ENCODE results near the gene UBE2H. TPM values are rescaled to one million over a fixed set of nuclear protein-coding genes. Genes with fewer than 3 reads are reported as not detected.

Gene UBE2H
- total RNA-seq, 4 donors from 2014 or later = 31.0 to 131 (median 53.3) TPM

GRCh38 chr7:129874722-129875121, 78.0 kb downstream of the UBE2H start:
- peaks cover 0 to 29% (median 12%) of the 10 kb centered on the region in 4 donors for H3K4me1 ChIP-seq
- DNase-seq = no peak
- no peak overlapping the region for H3K4me3 ChIP-seq
- H3K9me3 ChIP-seq = no peaks in the 10 kb centered on the region
- 83 to 86% methylated on average over 3 to 4 of the region's 4 CpGs for WGBS, 2 donors (ENCODE audit: low coverage in 1 of 2)
- intact Hi-C loops (cut with DNase I; ENCODE audit: low total_unique reads) = no loop called here
- in situ Hi-C loops (cut with MboI; ENCODE audit: low pct_ligation_motif_present in 1 of 4, low pct_unique_long_range_greater_than_20kb in 1 of 4, low sequenced_read_pairs in 3 of 4) = no loop called here
- H3K27ac ChIP-seq = peak overlapping the region in 1 of 4 donors; percentile 2
- peaks cover 0 to 10% (median 0%) of the 10 kb centered on the region in 4 donors for H3K36me3 ChIP-seq
- TF ChIP-seq EP300 (IDR thresholded peaks at IDR 0.05; ENCODE audit: low read depth) (no peak), POLR2A (IDR thresholded peaks at IDR 0.05) (no peak)
- H3K27me3 ChIP-seq = no peaks in the 10 kb centered on the region

- H3K9me3 ChIP-seq = no peaks in the 10 kb centered on the region
- in situ Hi-C loops (cut with MboI; ENCODE audit: low pct_ligation_motif_present in 1 of 4, low pct_unique_long_range_greater_than_20kb in 1 of 4, low sequenced_read_pairs in 3 of 4) (no loop called here), intact Hi-C loops (cut with DNase I; ENCODE audit: low total_unique reads) (no loop called here)
- H3K27me3 ChIP-seq = no peaks in the 10 kb centered on the region
- H3K36me3 ChIP-seq = no peaks in the 10 kb centered on the region
- no peak overlapping the region for H3K27ac ChIP-seq
- H3K4me3 ChIP-seq = no peak overlapping the region
- TF ChIP-seq POLR2AphosphoS5 (IDR thresholded peaks at IDR 0.05) = no peak
- TF ChIP-seq, protein P1, sequence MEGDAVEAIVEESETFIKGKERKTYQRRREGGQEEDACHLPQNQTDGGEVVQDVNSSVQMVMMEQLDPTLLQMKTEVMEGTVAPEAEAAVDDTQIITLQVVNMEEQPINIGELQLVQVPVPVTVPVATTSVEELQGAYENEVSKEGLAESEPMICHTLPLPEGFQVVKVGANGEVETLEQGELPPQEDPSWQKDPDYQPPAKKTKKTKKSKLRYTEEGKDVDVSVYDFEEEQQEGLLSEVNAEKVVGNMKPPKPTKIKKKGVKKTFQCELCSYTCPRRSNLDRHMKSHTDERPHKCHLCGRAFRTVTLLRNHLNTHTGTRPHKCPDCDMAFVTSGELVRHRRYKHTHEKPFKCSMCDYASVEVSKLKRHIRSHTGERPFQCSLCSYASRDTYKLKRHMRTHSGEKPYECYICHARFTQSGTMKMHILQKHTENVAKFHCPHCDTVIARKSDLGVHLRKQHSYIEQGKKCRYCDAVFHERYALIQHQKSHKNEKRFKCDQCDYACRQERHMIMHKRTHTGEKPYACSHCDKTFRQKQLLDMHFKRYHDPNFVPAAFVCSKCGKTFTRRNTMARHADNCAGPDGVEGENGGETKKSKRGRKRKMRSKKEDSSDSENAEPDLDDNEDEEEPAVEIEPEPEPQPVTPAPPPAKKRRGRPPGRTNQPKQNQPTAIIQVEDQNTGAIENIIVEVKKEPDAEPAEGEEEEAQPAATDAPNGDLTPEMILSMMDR (IDR thresholded peaks at IDR 0.05) = no peak
- no peak for TF ChIP-seq EP300 (IDR thresholded peaks at IDR 0.05; ENCODE audit: low read depth)
- no peak for TF ChIP-seq POLR2A (IDR thresholded peaks at IDR 0.05)
- 88% methylated on average over 5 of the region's 5 CpGs; no CpG with 5 or more reads in 1 of the 2 donors for WGBS, 2 donors (ENCODE audit: low coverage in 1 of 2)
- DNase-seq = no peak
- peaks cover 0 to 19% (median 8%) of the 10 kb centered on the region in 4 donors for H3K4me1 ChIP-seq
Observed at GRCh38 chr7:129872054-129872453, 80.7 kb downstream of the UBE2H start.

- Histone ChIP-seq H3K9me3 (no peaks in the 10 kb centered on the region), H3K27me3 (no peaks in the 10 kb centered on the region), H3K27ac (no peak overlapping the region), H3K4me1 (peaks cover 6 to 18% (median 10%) of the 10 kb centered on the region in 4 donors), H3K36me3 (no peaks in the 10 kb centered on the region), H3K4me3 (no peak overlapping the region)
- DNase-seq = no peak
- WGBS, 2 donors (ENCODE audit: low coverage in 1 of 2) = 83 to 98% methylated on average over 3 to 4 of the region's 4 CpGs
- in situ Hi-C loops (cut with MboI; ENCODE audit: low pct_ligation_motif_present in 1 of 4, low pct_unique_long_range_greater_than_20kb in 1 of 4, low sequenced_read_pairs in 3 of 4) (no loop called here), intact Hi-C loops (cut with DNase I; ENCODE audit: low total_unique reads) (no loop called here)
- no peak for TF ChIP-seq POLR2A (IDR thresholded peaks at IDR 0.05)
- no peak for TF ChIP-seq POLR2AphosphoS5 (IDR thresholded peaks at IDR 0.05)
- TF ChIP-seq EP300 (IDR thresholded peaks at IDR 0.05; ENCODE audit: low read depth) = no peak
- TF ChIP-seq, protein P1 (IDR thresholded peaks at IDR 0.05) = no peak
Observed at GRCh38 chr7:129870668-129871067, 82.1 kb downstream of the UBE2H start.

DNA sequence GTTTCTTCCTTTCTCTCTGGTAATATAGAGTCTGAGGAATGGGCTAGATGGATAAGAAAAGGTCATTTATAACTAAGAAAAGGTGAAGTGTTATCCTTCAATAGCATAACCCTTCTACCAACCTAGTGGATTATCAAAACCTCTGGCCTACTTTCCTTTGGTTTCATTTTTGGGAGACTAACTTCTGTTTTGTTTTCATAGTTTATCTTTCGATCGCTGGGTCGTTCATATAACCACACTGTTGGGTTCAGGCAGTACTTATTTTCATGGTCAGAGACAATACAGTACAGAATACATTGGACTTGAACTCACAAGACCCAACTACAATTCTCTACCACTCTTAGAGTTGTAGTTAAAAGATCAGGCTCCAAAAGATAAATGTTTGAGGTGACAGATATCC, 86.5 kb downstream of the UBE2H start:
- intact Hi-C loops (cut with DNase I; ENCODE audit: low total_unique reads) = no loop called here
- no peak for DNase-seq
- Histone ChIP-seq H3K27me3 (no peaks in the 10 kb centered on the region), H3K27ac (no peak overlapping the region), H3K4me1 (peaks cover 23 to 43% (median 30%) of the 10 kb centered on the region in 4 donors), H3K4me3 (no peak overlapping the region), H3K9me3 (no peaks in the 10 kb centered on the region), H3K36me3 (no peaks in the 10 kb centered on the region)
- in situ Hi-C loops (cut with MboI; ENCODE audit: low pct_ligation_motif_present in 1 of 4, low pct_unique_long_range_greater_than_20kb in 1 of 4, low sequenced_read_pairs in 3 of 4) = no loop called here
- TF ChIP-seq, protein P1 (IDR thresholded peaks at IDR 0.05) = no peak
- WGBS, 2 donors (ENCODE audit: low coverage in 1 of 2) = 55 to 58% methylated on average over 3 of the region's 3 CpGs

DNA sequence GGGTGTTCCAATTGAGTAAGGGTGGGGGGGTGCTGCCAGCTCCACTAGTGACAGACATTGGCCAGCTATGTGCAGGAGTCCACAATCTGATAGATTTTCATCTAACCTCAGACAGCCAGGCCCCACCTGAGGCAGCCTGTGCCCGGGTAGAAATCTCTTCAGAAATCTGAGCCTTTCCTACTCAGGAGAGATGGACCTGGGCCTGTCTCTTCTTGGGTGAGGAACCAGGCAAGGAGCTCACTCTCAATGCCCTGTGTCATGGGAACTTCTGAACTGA, 86.9 kb downstream of the UBE2H start:
- intact Hi-C loops (cut with DNase I; ENCODE audit: low total_unique reads) (no loop called here), in situ Hi-C loops (cut with MboI; ENCODE audit: low pct_ligation_motif_present in 1 of 4, low pct_unique_long_range_greater_than_20kb in 1 of 4, low sequenced_read_pairs in 3 of 4) (no loop called here)
- no peak for TF ChIP-seq EP300 (IDR thresholded peaks at IDR 0.05; ENCODE audit: low read depth)
- TF ChIP-seq, protein P1 (IDR thresholded peaks at IDR 0.05) = no peak
- no peak for TF ChIP-seq POLR2A (IDR thresholded peaks at IDR 0.05)
- TF ChIP-seq POLR2AphosphoS5 (IDR thresholded peaks at IDR 0.05) = no peak
- DNase-seq = no peak
- H3K27ac ChIP-seq = no peak overlapping the region
- H3K36me3 ChIP-seq = no peaks in the 10 kb centered on the region
- no peaks in the 10 kb centered on the region for H3K9me3 ChIP-seq
- H3K27me3 ChIP-seq = no peaks in the 10 kb centered on the region
- no peak overlapping the region for H3K4me3 ChIP-seq
- H3K4me1 ChIP-seq = peaks cover 23 to 47% (median 32%) of the 10 kb centered on the region in 4 donors
- 80 to 86% methylated on average over 1 of the region's 1 CpG for WGBS, 2 donors (ENCODE audit: low coverage in 1 of 2)
